Lower leg skin (tissue), 3 donors: ENCODE results near the gene GLI1.

ENCODE experiments used
- CTCF ChIP-seq, 3 donors: fragments of 450-650 bp; IDR thresholded peaks; one replicate each; pipeline ENCODE4 v1.5.1; 2016; ENCODE audit warnings: antibody characterized with exemption in 3 of 3, mild to moderate bottlenecking in 3 of 3, moderate library complexity in 2 of 3
- POLR2A ChIP-seq, 2 donors: fragments of 450-650 bp; IDR thresholded peaks; one replicate each; pipeline ENCODE4 v1.6.1; 2016 to 2017; ENCODE audit warnings: antibody characterized with exemption in 2 of 2, mild to moderate bottlenecking in 1 of 2, moderate library complexity in 1 of 2

- no peak for TF ChIP-seq CTCF (IDR thresholded peaks at IDR 0.05)
- no peak for TF ChIP-seq POLR2A (IDR thresholded peaks at IDR 0.05)
These were observed 9.9 kb downstream of the GLI1 start for GRCh38 chr12:57469296-57470164.
